HG02642 (cell line): ENCODE measurements around the gene HTR2B.
"Not testable (repeated sequence)": the region's sequence is repeated elsewhere in the genome, so short reads cannot be mapped to it uniquely, and the experiment has no call there.

Source experiments
- ATAC-seq: cut with Tn5 transposase; IDR thresholded peaks from one replicate; pipeline ENCODE4 v1.9.1; 2021; ENCODE audit warnings: mild to moderate bottlenecking; ENCODE audit not compliant: unreplicated experiment, poor library complexity

HTR2B gene

DNA sequence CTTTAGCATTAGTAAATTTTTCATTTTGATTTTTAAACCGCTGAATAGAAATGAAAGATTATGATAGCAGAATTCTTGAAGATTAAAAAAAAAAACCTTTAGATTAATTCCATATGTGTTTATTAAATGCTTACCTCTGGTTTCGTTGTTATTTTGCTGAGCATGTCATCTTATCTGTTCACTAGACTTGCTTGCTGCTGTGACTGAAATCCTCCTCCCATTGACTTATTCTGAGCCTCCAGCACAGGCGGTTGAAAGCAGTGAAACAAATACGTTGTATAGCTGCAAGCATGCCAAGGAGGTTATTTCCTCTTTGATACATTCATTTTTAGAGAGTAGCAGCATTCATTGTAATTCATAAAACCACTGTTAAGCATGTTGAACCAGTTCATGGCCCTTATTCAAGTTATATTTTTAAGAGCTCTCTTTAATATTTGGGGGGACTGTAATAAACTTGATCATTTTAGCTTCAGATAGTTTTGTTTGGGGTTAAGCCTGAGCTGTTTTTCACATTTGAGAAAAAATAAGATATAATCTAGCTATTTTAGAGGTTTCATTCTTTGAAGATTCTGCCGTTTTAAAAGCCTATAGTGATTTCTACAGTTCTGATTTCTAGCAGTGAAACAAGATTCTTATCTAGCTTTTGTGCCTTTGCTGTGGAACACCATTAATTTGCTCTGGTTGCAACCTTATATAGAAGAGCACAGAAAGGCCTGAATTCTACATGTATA lies at the start of gene HTR2B:
Gene HTR2B (minus strand): TSS at position 205 of the 731 bp plus-strand sequence. CDS start 1,278 bp downstream, outside the sequence.
- ATAC-seq: no peak

GRCh38 chr2:231174211-231174651 lies 49.4 kb upstream of the HTR2B start:
- no peak for ATAC-seq

DNA sequence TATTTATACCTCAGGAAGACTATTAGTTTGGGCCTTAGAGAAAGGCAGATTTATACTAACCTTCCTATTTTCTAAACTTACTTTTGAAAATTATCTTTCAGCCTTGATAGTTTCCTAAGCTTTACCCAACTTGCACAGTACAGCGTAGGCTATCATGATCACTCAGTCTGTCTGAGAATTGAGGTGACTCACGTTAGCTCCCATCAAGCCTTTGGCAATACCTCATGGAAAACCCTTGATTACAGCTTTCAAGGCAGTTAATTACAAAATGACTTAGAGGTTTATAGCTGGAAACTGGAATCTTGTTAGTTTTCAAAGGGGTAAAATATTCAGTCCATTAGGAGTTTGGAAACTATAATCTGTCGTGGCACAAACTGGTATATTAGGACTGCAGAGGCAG lies 47.2 kb upstream of the HTR2B start:
- ATAC-seq: no peak

GRCh38 chr2:231170055-231170454 lies 45.2 kb upstream of the HTR2B start:
- no peak for ATAC-seq

DNA sequence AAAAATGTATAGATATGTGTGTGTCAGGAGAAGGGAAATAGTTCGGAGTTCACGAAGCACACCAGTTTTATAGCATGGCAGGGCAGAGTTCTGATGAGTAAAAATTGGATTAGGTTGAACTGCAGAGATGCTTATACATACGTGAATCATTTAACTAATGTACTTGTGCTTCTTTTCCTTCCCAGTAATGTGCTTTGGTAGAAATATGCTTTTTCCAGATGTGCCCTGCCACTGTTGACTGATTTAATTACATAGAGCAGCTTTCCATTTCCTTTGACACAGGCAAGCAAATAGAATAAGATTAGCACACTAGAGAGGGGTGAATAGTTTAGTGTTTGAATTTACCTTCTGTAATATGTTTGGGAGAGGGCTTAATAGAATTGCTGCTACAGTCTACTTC lies 44.6 kb upstream of the HTR2B start:
- no peak for ATAC-seq

GRCh38 chr2:231168460-231169139 lies 43.8 kb upstream of the HTR2B start:
- ATAC-seq: no peak

GRCh38 chr2:231167745-231168459 lies 43.1 kb upstream of the HTR2B start:
- no peak for ATAC-seq

DNA sequence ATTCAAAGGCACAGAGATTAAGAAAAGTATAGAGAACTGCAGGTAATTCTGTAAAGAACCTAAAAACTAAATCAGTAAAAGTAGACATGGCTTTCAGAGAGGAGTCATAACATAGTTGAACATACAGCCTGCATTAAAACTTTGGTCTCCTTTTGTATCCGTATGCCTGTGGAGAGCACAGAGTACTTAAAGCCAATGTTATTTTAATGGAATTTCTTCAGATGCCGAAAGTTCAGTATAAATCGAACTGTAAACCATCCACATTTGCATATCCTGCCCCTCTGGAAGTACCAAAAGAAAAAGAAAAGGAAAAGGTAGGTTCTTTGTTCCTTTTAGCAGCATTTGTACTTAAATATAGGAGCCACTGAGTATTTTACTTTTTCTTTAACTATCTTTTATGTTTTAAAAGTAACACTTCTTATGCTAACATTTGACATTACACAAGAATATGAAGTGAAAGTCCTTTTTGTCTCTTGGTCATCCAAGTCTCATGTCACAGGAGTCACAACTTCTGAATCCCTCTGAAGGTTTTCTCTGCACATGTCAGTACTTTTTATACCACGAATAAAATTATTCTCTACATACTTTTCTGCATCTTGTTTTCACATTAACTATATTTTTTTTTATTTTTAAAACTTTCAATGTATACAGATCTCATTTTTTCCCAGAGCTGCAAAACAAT lies 38.7 kb upstream of the HTR2B start:
- ATAC-seq: no peak

- ATAC-seq: no peak
These were observed 38.2 kb upstream of the HTR2B start for GRCh38 chr2:231163011-231163410.

- no peak for ATAC-seq
These were observed 37.1 kb upstream of the HTR2B start for GRCh38 chr2:231161877-231162329.

DNA sequence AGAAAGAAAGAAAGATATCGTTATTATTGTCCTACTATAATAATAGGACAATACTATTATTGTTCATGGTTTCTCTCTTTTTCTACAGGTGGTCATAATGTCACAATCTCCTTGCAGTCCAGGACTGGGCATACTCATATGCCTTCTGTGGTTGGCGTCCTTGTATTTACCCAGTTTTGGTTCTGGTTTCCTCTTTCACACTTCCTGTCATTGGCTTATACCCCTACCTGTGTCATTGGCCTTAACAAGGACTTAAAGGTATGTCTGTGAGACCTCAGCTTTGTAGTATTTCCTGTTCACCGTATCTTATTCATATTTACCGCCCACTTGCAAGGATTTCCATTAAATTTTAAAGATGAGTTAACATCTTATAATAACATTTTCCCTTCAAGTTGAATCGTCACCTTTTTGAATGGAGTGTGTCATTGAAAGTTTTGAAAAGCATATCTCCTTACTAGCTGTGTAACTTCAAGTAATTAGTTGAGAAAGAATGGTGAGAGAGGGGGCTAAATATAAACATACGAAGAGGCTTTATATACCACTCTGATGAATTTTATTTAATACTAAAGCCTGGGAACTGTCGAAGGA lies 36.5 kb upstream of the HTR2B start:
- ATAC-seq: no peak

DNA sequence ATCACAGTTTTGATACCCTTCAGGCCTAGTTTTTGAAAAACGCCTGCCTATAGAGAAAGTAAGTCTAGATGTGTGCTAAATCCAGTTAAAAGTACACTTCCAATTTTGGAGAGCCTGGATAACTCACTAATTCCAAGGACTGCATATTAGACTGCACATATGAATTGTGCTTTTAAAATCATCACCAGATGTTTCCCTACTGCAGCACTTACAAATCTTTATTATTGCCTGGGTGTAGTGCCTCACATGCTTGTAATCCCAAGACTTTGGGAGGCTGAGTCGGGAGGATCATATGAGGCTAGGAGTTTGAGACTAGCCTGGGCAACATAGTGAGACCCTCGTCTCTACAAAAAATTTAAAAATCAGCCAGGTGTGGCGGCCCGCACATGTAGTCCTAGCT lies 35.9 kb upstream of the HTR2B start:
- ATAC-seq: no peak

- ATAC-seq: no peak
These were observed 34.5 kb upstream of the HTR2B start for GRCh38 chr2:231159306-231159705.

GRCh38 chr2:231152800-231153557 lies 28.1 kb upstream of the HTR2B start:
- no peak for ATAC-seq

DNA sequence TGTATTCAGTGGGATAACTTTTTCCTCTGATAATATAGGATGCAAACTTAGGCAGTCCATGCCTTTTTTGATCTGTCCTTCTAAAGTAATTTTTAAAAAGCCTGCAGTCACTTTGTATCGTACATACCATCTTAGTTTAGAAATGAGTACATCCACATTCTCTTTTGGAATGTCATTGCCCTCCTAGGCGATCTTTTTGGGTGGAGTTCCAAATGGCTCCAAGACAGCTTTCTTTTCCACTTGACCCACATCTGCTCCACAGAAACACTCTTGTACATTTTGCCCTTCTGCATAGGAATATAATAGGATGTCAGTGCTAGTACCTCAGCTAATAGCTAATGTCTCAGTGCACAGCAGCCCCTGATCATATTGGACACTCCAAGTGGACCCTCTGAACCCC lies 21.8 kb upstream of the HTR2B start:
- no peak for ATAC-seq

- ATAC-seq: no peak
These were observed 20.1 kb upstream of the HTR2B start for GRCh38 chr2:231144896-231145295.

GRCh38 chr2:231140808-231141207 lies 16.0 kb upstream of the HTR2B start:
- not testable (repeated sequence) for ATAC-seq

DNA sequence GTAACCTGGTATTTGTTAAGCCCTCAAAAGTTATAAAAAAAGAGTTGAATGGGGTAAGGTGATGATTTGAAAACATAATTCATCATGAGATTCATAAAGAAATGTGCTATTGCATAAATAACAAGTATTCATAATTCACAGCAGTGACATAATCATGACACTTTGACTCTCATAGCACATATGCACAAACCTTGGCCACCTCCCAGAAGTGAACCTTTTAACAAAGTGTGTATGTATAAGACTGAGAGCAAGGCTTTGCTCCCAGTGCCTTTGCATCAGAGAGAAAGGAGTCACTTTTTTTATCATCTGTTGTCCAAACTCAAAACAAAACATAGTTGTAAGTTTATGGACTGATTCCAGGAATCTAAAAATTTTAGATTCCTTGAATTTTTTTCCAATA lies 15.0 kb upstream of the HTR2B start:
- ATAC-seq: no peak

DNA sequence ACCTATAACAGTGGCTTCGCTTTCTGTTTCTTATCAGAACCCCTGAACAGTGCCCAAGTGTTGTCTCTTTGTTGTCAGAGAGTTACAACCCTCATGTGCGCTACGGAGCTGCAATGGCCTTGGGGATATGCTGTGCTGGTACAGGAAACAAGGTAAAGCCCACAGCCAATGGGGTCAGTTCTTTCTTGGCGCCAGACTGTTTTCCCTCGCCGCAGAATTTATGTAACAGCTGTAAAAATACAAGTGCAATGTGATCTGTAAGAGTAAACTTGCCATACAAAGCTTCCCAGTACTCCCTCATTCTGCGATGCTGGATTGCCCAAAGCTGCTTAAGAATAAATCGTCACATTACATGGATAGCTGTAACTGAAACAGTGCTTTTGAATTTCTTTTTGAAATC lies 13.9 kb upstream of the HTR2B start:
- no peak for ATAC-seq
